Embryonic facial prominence (tissue), 1 donor: ENCODE results near the gene PRKCA.
"Not testable (repeated sequence)": the region's sequence is repeated elsewhere in the genome, so short reads cannot be mapped to it uniquely, and the experiment has no call there.

Experiments used
- DNase-seq: peaks from one replicate; pipeline ENCODE4 v3.0.0-alpha.2; 2016; ENCODE audit errors: extremely low spot score

The PRKCA gene

DNA sequence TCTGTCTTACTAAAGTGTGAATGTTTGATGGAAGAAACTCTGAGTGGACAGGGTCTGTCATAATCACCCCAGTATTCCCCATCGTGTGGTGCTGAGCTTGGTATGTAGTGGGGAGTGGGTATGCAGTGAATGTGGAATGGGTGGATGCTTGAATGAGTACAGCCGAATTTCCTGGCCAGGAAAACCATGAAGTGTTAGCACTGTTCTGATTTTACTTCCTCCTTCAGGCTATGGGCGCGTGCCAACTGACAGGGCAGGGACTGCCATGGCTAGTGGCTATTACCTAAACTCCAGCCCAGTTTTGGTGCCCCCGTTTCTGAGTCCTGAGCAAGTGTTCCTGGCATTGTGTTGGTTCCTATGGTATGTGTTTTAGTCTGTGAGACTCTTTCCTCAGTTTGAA, 48.6 kb downstream of the PRKCA start:
- no peak for DNase-seq

DNA sequence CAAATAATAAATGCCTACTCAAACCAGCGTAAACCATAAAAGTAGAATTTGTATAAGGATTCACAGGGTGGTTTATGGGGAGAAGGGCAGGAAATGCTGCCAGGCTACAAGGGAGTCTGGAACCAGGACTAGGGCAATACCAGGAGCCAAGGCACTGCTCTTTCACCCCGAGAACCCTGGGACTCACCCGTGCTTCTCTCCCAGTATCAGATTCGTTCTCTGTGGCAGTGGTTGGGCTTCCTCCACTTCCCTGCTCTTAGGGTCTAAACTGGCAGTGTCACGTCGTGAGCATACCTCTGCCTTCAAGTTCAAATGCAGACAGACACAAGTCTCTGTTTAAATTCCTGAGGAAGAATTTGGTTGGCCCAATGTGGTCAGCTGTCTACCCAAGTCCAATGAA, 49.3 kb downstream of the PRKCA start:
- no peak for DNase-seq

GRCh38 chr17:66353937-66354401, 51.6 kb downstream of the PRKCA start:
- DNase-seq: no peak

DNA sequence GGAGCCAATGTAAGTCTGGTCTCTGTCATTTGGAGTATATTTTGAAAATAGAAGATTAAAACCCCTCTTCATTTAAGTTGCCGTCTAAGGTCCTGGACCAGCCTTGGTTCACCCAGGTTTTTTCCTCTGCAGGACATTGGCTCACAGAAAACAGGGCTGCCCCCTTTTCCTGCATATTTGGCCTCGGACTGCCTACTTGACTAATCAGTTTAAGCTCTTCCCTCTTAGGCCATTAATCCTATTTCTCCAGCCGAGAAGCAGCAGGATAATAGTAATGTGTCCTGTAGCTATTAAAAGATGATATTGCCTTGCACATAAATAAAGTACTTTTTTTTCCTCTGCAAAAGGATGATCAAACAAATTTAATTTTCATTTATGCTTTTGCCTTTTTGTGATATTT, 52.1 kb downstream of the PRKCA start:
- no peak for DNase-seq

DNA sequence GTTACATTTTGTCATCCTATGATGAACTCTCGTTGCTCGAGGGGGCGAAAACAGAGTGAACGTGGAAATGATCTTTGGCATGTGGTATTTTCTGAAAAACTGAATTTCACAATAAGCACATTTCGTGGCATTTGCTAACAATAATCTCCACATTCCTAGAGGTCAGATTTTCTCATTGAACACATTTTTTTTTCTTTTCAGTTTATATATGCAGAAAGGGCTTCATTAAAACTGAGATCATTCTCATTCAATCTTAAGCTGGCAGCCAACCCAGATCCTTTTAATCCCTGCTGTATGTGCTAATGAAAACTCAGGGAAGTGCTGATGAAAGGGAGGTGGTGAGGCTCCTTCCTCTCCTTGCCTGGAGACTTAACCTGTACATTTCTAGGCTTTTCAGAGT, 52.6 kb downstream of the PRKCA start:
- DNase-seq: no peak

DNA sequence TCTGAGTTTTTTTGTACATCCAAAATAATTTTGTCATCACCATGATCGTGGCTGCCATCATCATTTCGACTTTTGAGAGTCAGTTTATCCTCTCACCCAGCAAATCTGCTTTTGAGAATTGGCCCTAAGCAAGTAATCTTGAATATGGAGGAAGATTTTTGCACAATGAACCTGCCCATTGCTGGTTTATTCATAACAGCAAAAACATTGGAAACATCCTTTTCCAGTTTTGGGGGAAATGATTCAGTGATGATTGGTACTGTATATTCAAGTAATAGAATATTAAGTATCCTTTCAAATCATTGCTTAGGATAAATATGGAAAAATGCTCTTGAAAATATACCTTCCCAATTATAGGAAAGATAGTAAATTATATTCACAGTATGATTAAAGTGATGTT, 53.1 kb downstream of the PRKCA start:
- DNase-seq: no peak

DNA sequence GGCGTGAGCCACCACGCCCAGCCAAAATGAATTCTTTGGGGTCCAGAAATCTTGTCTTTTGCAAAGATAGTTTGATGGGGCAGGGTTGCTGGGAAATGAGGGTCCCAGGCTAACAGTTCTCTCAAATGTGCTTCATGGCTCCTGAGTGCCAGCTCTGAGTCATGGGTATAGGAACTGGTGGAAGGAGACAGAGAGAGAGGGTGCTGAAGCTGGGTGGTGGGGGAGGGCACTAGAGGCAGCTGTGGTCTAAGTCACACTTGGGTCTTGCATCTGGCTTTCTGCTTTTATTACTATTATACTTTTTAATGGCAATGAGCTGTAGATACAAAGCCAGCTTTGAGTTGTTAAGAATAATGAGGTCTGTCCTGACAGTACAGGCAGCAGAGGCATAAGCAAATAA, 54.6 kb downstream of the PRKCA start:
- no peak for DNase-seq

GRCh38 chr17:66359351-66359750, 56.9 kb downstream of the PRKCA start:
- DNase-seq: no peak

GRCh38 chr17:66360961-66361565, 58.6 kb downstream of the PRKCA start:
- DNase-seq: not testable (repeated sequence)

GRCh38 chr17:66364508-66364907, 62.1 kb downstream of the PRKCA start:
- DNase-seq: no peak

GRCh38 chr17:66364990-66365490, 62.6 kb downstream of the PRKCA start:
- DNase-seq: no peak

DNA sequence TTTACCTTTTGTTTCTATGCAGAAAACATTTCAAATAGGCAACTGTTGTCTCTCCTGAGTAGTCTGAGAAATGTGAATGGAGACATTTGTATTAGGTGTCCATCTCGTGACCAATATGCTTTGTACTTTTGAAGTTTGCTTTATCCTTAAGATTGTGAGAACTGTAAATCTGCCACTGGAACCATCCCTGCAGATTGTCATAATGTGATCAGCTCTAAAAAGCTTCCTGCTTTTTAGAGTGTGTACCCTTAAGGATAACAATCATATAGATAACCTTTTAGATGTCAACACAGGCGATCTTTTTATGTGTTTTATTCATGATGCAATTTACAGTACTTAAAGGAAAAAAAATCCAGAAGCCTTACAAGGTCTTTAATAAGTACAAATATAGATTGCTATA, 63.5 kb downstream of the PRKCA start:
- DNase-seq: no peak

GRCh38 chr17:66367107-66367506, 64.7 kb downstream of the PRKCA start:
- no peak for DNase-seq

- DNase-seq: no peak
Observed at GRCh38 chr17:66369830-66370229, 67.4 kb downstream of the PRKCA start.

DNA sequence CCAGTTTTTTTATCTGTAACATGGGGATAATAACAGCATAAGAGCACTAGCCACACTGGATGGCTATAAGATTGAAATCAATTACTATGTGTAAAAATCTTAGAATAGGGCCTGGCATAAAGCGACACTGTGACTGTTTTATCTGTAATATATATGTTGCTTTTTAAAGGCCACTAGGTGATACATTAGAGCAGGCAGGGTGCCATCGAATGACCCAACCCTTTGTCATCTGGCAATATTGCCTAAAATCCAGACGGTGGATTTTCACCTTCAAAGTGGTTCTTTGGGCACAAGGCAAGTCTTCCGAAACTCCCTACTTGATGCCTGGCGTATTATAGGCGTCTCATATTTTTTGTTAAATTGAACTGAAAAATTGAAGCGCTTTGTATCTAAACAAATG, 69.1 kb downstream of the PRKCA start:
- no peak for DNase-seq

- no peak for DNase-seq
Observed at GRCh38 chr17:66372182-66372581, 69.8 kb downstream of the PRKCA start.

DNA sequence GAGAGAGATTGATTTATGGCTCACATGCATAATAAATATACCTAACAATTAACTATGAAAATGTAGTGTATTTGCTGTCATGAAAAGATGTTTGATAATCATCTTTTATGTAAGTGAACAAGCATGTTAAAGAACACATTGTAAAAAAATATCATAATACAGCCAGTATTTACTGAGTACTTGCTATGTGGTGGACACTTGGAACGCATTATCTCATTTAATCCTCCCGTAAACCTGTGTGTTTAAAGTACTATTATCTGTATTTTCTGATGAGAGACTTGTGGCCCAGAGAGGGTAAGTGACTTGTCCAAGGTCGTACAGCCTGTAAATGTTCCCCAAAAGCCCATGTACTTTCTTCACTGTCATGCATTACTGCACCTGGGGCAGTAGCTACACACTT, 70.7 kb downstream of the PRKCA start:
- DNase-seq: no peak

DNA sequence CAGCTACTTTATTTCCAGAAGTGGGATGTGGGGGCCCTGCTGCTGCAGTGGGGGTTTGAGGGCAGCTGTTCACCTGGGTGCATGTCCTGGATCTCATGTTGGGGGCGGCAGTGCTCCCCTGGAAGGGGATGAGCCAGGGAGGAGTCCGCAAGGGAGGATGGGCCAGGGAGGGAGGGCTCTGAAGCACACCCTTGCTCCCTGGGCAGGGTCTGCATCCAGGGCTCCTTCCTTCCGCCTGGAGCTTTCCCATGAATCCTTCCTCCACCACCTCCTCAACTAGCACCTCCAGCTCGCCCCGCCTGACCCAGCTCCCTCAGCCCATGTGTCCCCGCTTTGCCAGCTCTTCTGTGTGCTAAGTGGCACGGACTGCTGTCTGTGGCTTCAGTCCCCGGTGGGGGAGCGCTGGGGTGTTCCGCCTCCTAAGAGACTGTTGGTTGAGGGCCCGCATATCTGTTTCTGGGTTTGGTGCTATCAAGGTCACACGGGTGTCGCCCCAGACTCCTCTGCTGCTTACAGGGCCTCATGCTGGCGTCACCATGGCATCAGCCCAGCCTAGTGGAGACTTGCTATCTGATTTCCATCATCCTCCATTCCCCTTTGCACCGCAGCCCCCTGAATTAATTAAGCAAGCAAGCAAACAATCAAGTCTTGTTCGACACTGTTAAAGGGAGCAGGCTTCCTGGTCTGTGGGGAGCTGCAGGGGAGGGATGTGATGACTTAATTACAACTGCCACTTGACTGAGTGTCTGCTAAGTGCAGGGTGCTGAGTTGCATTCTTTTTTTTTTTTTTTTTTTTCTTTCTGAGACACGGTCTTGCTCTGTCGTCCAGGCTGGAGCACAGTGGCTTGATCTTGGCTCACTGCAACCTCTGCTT, 71.8 kb downstream of the PRKCA start:
- DNase-seq: no peak

GRCh38 chr17:66375121-66375520, 72.7 kb downstream of the PRKCA start:
- no peak for DNase-seq

DNA sequence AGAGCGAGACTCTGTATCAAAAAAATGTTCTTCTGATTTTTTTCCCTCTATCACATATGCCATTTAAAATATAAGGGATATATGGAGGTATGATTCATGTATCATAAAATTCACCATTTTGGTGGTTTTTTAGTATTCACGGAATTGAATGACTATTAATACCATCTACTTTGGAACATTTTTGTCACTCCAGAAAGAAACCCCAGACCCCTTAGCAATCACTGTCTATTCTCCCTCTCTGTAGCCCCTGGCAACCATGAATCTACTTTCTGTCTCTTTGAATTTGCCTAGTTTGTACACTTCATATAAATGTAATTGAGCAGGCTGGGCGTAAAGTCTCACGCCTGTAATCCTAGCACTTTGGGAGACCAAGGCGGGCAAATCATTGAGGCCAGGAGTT, 75.9 kb downstream of the PRKCA start:
- no peak for DNase-seq

GRCh38 chr17:66379544-66379943, 77.1 kb downstream of the PRKCA start:
- no peak for DNase-seq

DNA sequence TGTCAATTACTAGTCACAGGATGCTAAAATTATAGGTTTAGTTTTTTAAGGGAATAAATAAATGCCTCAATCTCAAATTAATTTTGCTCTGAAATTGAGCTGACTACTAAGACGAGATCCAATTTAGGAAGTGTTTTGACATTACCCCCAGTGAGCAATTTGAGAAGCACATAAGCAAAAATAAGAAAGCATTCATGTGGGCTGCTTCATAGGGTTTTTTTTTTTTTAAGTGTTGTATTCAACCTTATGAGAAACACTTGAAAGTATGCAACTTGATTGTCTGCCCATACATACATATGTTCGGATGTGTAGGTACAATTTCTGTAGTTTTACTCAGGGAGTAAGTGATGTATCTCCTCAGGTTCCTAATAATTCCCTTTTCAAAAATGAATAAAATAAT, 77.6 kb downstream of the PRKCA start:
- no peak for DNase-seq

- no peak for DNase-seq
Observed at GRCh38 chr17:66381701-66382362, 79.4 kb downstream of the PRKCA start.
